HepG2 (cell line): ENCODE measurements around the gene EMCN. TPM values are rescaled to one million over a fixed set of nuclear protein-coding genes. Genes with fewer than 3 reads are reported as not detected.

ENCODE experiments used
- ATAC-seq: fragments of 200-7000 bp; cut with Tn5 transposase; 3 replicates; pipeline ENCODE4 v1.9.1; 2020; ENCODE audit warnings: mild to moderate bottlenecking, moderate library complexity
- BruUV-seq: library from RNA; stranded (reverse); fragments of 400-500 nt; replicated peaks from 2 replicates; lab custom pipeline; 2021; lab: Mats Ljungman, UMichigan
- CTCF ChIA-PET: fragments of 300-600 bp; formaldehyde crosslinking; extraction: SDS; loops from one replicate; lab custom pipeline; 2021; ENCODE audit warnings: low total read pairs, inconsistent platforms, low intra/inter-chr PET ratio; lab: Yijun Ruan, JAX
- POLR2A ChIA-PET: fragments of 350-600 bp; sonication (Branson Sonifier 250); formaldehyde crosslinking; loops from one replicate; lab custom pipeline; 2020; ENCODE audit warnings: antibody characterized with exemption, inconsistent platforms; lab: Yijun Ruan, JAX
- DNase-seq: peaks from one replicate; pipeline ENCODE4 v3.0.0-alpha.2; 2015; ENCODE audit warnings: low spot score
- FAIRE-seq: peaks from 3 replicates; lab custom pipeline; 2011; peaks lifted over from hg19 to GRCh38; lab: Jason Lieb, UNC
- H2AFZ ChIP-seq: one replicate; pipeline ENCODE4 v1.6.1; 2011; ENCODE audit warnings: low read length, inconsistent platforms
- H3K27ac ChIP-seq: fragments of 300-600 bp; 3 replicates; pipeline ENCODE4 v1.8.0; 2011; ENCODE audit warnings: mixed run types, mild to moderate bottlenecking, mixed read lengths, low read length, inconsistent platforms; ENCODE audit not compliant: insufficient read depth; ENCODE audit errors: extremely low read length
- H3K27me3 ChIP-seq, 2 experiments: fragments of 200-600 bp in 1 of 2; 2 replicates in 1 of 2; 3 replicates in 1 of 2; pipeline versions ENCODE4 v1.6.0 to v1.8.0; 2011; ENCODE audit warnings: low read length in 2 of 2, mild to moderate bottlenecking in 2 of 2, moderate library complexity in 2 of 2, inconsistent platforms in 1 of 2; ENCODE audit not compliant: insufficient read depth in 2 of 2, control insufficient read depth in 1 of 2
- H3K36me3 ChIP-seq, 2 experiments: fragments of 200-600 bp in 1 of 2; replicated peaks in 1 of 2; 2 replicates in 1 of 2; 3 replicates in 1 of 2; pipeline versions ENCODE4 v1.5.1 to v1.8.0; 2011; ENCODE audit warnings: low read length in 2 of 2, inconsistent platforms in 1 of 2; ENCODE audit not compliant: insufficient read depth in 2 of 2, control insufficient read depth in 1 of 2
- H3K4me1 ChIP-seq: 2 replicates; pipeline ENCODE4 v1.5.1; 2012; ENCODE audit warnings: low read length, inconsistent platforms; ENCODE audit not compliant: insufficient read depth
- H3K4me2 ChIP-seq: 2 replicates; pipeline ENCODE4 v1.6.0; 2011; ENCODE audit warnings: low read depth, low read length, inconsistent platforms
- H3K4me3 ChIP-seq, 3 experiments: fragments of 200-600 bp in 1 of 3; sonication (generic), shearing (Covaris generic) in 1 of 3; replicated peaks in 1 of 3; 2 replicates each; pipeline ENCODE4 v1.5.1; 2011 to 2016; ENCODE audit warnings: low read length in 3 of 3, inconsistent platforms in 2 of 3, low read depth in 2 of 3, mild to moderate bottlenecking in 2 of 3, control low read depth in 1 of 3, mixed read lengths in 1 of 3; ENCODE audit not compliant: insufficient read depth in 1 of 3
- H3K79me2 ChIP-seq: one replicate; pipeline ENCODE4 v1.6.1; 2011; ENCODE audit warnings: low read length, inconsistent platforms; ENCODE audit not compliant: insufficient read depth
- H3K9ac ChIP-seq: 2 replicates; pipeline ENCODE4 v1.6.0; 2011; ENCODE audit warnings: mild to moderate bottlenecking, low read depth, low read length, inconsistent platforms; ENCODE audit not compliant: insufficient read depth
- H3K9me3 ChIP-seq: 2 replicates; pipeline ENCODE4 v1.5.1; 2012; ENCODE audit warnings: mild to moderate bottlenecking, low read length
- H4K20me1 ChIP-seq: 2 replicates; pipeline ENCODE4 v1.6.0; 2011; ENCODE audit warnings: inconsistent platforms, mild to moderate bottlenecking, low read length, moderate library complexity; ENCODE audit not compliant: insufficient read depth
- GATAD2A ChIP-seq: IDR thresholded peaks from 2 replicates; pipeline ENCODE4 v1.6.1; 2016
- KLF9 ChIP-seq: IDR thresholded peaks from 2 replicates; pipeline ENCODE4 v1.6.1; 2016; ENCODE audit warnings: low read depth
- LCORL ChIP-seq, 2 experiments: fragments of 450-650 bp in 1 of 2; sonication (generic) in 1 of 2; formaldehyde crosslinking in 1 of 2; IDR thresholded peaks; 2 replicates each; pipeline versions ENCODE4 v1.5.0 to v1.6.1; 2017 to 2020; ENCODE audit warnings: antibody characterized with exemption in 1 of 2, missing genetic modification reagents in 1 of 2
- YEATS4 ChIP-seq: sonication (generic); formaldehyde crosslinking; IDR thresholded peaks from 2 replicates; pipeline ENCODE4 v1.4.0; 2020; ENCODE audit warnings: missing genetic modification reagents, borderline replicate concordance
- ZNF761 ChIP-seq: sonication (generic); formaldehyde crosslinking; conservative IDR thresholded peaks from 2 replicates; pipeline ENCODE4 v1.4.0; 2020; ENCODE audit warnings: mild to moderate bottlenecking, missing genetic modification reagents
- WGBS: methylation state at CpG from one replicate; pipeline ENCODE4 v1.1.6; 2017; ENCODE audit warnings: low lambda C conversion rate; 5-methylcytosine and 5-hydroxymethylcytosine counted together
- in situ Hi-C: cut with HindIII; loops from 2 replicates; pipeline ENCODE4 v1.10.0; 2017; ENCODE audit warnings: low pct_unique_long_range_greater_than_20kb; ENCODE audit not compliant: extremely low pct_ligation_motif_present
- intact Hi-C: fragments of 100-400 bp; cut with micrococcal nuclease; formaldehyde crosslinking; loops from one replicate; pipeline ENCODE4 v1.10.0; 2022; ENCODE audit not compliant: unreplicated experiment
- polyA plus RNA-seq, 8 experiments: library from polyadenylated mRNA; depleted of rRNA in 3 of 8; stranded (reverse) in 7 of 8; unstranded in 1 of 8; fragments of >200 nt; fragmentation: Illumina TruSeq in 4 of 8; extraction: Trizol in 4 of 8; gene quantifications; 2 replicates each; pipeline versions ENCODE4 v1.2.1 to v1.2.3, GENCODE V29; 2011 to 2016; ENCODE audit warnings: low read depth in 4 of 8, missing spikeins in 1 of 8, mixed read lengths in 1 of 8; ENCODE audit not compliant: insufficient read depth in 1 of 8
- total RNA-seq, 5 experiments: library from RNA; depleted of rRNA; stranded (reverse); fragments of >200 nt; fragmentation: Illumina TruSeq; extraction: Trizol; gene quantifications; 2 replicates each; pipeline ENCODE4 v1.2.3, GENCODE V29; 2016; ENCODE audit warnings: low read depth in 1 of 5
- TF ChIP-seq, protein P1 (sequence below): sonication (generic); formaldehyde crosslinking; IDR thresholded peaks from 2 replicates; pipeline ENCODE4 v1.4.0; 2020; ENCODE audit warnings: missing genetic modification reagents, borderline replicate concordance
- TF ChIP-seq, protein P2 (sequence below): sonication (generic); formaldehyde crosslinking; IDR thresholded peaks from 2 replicates; pipeline ENCODE4 v1.4.0; 2020; ENCODE audit warnings: missing genetic modification reagents
- TF ChIP-seq, protein P3 (sequence below): sonication (generic); formaldehyde crosslinking; IDR thresholded peaks from 2 replicates; pipeline ENCODE4 v1.5.0; 2020; ENCODE audit warnings: missing genetic modification reagents

Gene EMCN
- total and polyA plus RNA-seq, 2 of the 13 experiments (the other 11 are each of a cell fraction or from before 2014, with no cell fraction given): not detected

DNA sequence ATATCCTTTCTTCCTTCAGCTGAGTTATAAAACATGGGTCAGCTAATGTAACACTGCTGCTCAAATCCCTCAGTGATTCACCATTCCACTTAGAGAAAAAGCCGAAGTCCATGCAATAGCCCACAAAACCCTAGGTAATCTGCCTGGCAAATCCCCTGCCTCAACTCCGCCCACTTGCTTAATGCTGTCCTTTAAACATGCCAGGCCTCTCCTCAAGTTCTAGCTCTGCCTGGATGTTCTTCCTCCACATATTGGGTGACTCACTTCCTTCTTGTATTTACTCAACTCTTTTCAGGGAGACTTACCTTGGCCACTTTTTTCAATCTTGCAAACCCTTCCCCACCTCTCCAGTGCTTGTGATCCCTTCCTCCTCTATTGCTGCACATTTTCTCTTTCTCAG, 89.8 kb downstream of the EMCN start:
- FAIRE-seq (no peak), DNase-seq (no peak), ATAC-seq (no peak)
- Histone ChIP-seq H3K79me2 (no peaks in the 10 kb centered on the region), H3K9ac (no peak overlapping the region), H3K4me2 (no peak overlapping the region), H4K20me1 (no peaks in the 10 kb centered on the region), H2AFZ (no peak overlapping the region), H3K36me3 (no peaks in the 10 kb centered on the region), H3K9me3 (no peaks in the 10 kb centered on the region), H3K27ac (no peak overlapping the region), H3K4me1 (no peaks in the 10 kb centered on the region), H3K4me3 (no peak overlapping the region), H3K27me3 (no peaks in the 10 kb centered on the region)
- BruUV-seq: no TSS peak
- intact Hi-C loops (no loop called here), in situ Hi-C loops (no loop called here)
- ChIA-PET POLR2A (no interaction called here), CTCF (no interaction called here)
- no peak for TF ChIP-seq LCORL (IDR thresholded peaks at IDR 0.05)
- TF ChIP-seq LCORL (CRISPR knock-in tag; IDR thresholded peaks at IDR 0.05): no peak
- no peak for TF ChIP-seq KLF9 (CRISPR knock-in tag)
- TF ChIP-seq YEATS4: no peak
- TF ChIP-seq, protein P1, sequence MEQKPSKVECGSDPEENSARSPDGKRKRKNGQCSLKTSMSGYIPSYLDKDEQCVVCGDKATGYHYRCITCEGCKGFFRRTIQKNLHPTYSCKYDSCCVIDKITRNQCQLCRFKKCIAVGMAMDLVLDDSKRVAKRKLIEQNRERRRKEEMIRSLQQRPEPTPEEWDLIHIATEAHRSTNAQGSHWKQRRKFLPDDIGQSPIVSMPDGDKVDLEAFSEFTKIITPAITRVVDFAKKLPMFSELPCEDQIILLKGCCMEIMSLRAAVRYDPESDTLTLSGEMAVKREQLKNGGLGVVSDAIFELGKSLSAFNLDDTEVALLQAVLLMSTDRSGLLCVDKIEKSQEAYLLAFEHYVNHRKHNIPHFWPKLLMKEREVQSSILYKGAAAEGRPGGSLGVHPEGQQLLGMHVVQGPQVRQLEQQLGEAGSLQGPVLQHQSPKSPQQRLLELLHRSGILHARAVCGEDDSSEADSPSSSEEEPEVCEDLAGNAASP (CRISPR knock-in tag): no peak
- TF ChIP-seq, protein P2, sequence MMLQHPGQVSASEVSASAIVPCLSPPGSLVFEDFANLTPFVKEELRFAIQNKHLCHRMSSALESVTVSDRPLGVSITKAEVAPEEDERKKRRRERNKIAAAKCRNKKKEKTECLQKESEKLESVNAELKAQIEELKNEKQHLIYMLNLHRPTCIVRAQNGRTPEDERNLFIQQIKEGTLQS (CRISPR knock-in tag): no peak
- TF ChIP-seq ZNF761 (CRISPR knock-in tag): no peak
- no peak for TF ChIP-seq GATAD2A (CRISPR knock-in tag)
- TF ChIP-seq, protein P3, sequence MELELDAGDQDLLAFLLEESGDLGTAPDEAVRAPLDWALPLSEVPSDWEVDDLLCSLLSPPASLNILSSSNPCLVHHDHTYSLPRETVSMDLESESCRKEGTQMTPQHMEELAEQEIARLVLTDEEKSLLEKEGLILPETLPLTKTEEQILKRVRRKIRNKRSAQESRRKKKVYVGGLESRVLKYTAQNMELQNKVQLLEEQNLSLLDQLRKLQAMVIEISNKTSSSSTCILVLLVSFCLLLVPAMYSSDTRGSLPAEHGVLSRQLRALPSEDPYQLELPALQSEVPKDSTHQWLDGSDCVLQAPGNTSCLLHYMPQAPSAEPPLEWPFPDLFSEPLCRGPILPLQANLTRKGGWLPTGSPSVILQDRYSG (CRISPR knock-in tag): no peak
- WGBS: 0% methylated on average over 2 of the region's 2 CpGs
